SK-N-SH (cell line): ENCODE measurements around the gene THSD4. TPM values are rescaled to one million over a fixed set of nuclear protein-coding genes. Genes with fewer than 3 reads are reported as not detected.

Experiments
- CTCF ChIA-PET: fragments of 300-600, 350-600 bp; formaldehyde crosslinking; extraction: SDS; loops from one replicate; lab custom pipeline; 2021; lab: Yijun Ruan, JAX
- POLR2A ChIA-PET: fragments of 350-600 bp; sonication (Branson Sonifier 250); formaldehyde crosslinking; extraction: SDS; loops from one replicate; lab custom pipeline; 2020; ENCODE audit warnings: antibody characterized with exemption, inconsistent platforms; lab: Yijun Ruan, JAX
- DNase-seq: peaks from one replicate; pipeline ENCODE4 v3.0.0; 2012
- H2AFZ ChIP-seq: fragments of 200-600 bp; sonication (generic); 2 replicates; pipeline ENCODE4 v1.8.1; 2016; ENCODE audit warnings: antibody characterized with exemption, mild to moderate bottlenecking, low read depth
- H3F3A ChIP-seq: fragments of 200-600 bp; sonication (generic); replicated peaks from 2 replicates; pipeline ENCODE3; 2016; ENCODE audit warnings: antibody characterized with exemption, mild to moderate bottlenecking; ENCODE audit not compliant: insufficient read depth
- H3K27ac ChIP-seq, 2 experiments: fragments of 200-500 bp in 1 of 2; fragments of 200-600 bp in 1 of 2; sonication (Bioruptor generic) in 1 of 2; sonication (generic), shearing (Covaris generic) in 1 of 2; 2 replicates each; pipeline versions ENCODE4 v1.5.1 to v1.6.1; 2014 to 2016; ENCODE audit warnings: low read depth in 2 of 2, inconsistent platforms in 1 of 2, low read length in 1 of 2, mild to moderate bottlenecking in 1 of 2, mixed read lengths in 1 of 2
- H3K27me3 ChIP-seq: fragments of 200-600 bp; sonication (generic), shearing (Covaris generic); 2 replicates; pipeline ENCODE4 v1.6.1; 2016; ENCODE audit warnings: mixed run types; ENCODE audit not compliant: insufficient read depth
- H3K36me3 ChIP-seq, 2 experiments: fragments of 200-500 bp in 1 of 2; fragments of 200-600 bp in 1 of 2; sonication (Bioruptor generic) in 1 of 2; sonication (generic) in 1 of 2; replicated peaks in 1 of 2; 2 replicates each; pipeline versions ENCODE3 to v1.5.1; 2014 to 2016; ENCODE audit warnings: low read length in 1 of 2, mild to moderate bottlenecking in 1 of 2; ENCODE audit not compliant: insufficient read depth in 2 of 2, control insufficient read depth in 1 of 2
- H3K4me1 ChIP-seq, 2 experiments: fragments of 200-500 bp in 1 of 2; fragments of 200-600 bp in 1 of 2; sonication (Bioruptor generic) in 1 of 2; sonication (generic), shearing (Covaris generic) in 1 of 2; 2 replicates each; pipeline versions ENCODE4 v1.5.1 to v1.6.1; 2014 to 2016; ENCODE audit warnings: low read depth in 1 of 2, low read length in 1 of 2, mixed run types in 1 of 2; ENCODE audit not compliant: insufficient read depth in 2 of 2, control insufficient read depth in 1 of 2
- H3K4me2 ChIP-seq: fragments of 200-600 bp; sonication (generic), shearing (Covaris generic); 2 replicates; pipeline ENCODE4 v1.6.1; 2017; ENCODE audit warnings: mixed run types
- H3K4me3 ChIP-seq, 2 experiments: fragments of 200-500 bp in 1 of 2; fragments of 200-600 bp in 1 of 2; sonication (Bioruptor generic) in 1 of 2; sonication (generic), shearing (Covaris generic) in 1 of 2; 2 replicates each; pipeline versions ENCODE4 v1.5.1 to v1.8.1; 2014 to 2016; ENCODE audit warnings: low read depth in 2 of 2, inconsistent platforms in 1 of 2, low read length in 1 of 2, mild to moderate bottlenecking in 1 of 2, mixed read lengths in 1 of 2, moderate library complexity in 1 of 2
- H3K79me2 ChIP-seq: fragments of 200-600 bp; sonication (generic); 2 replicates; pipeline ENCODE4 v1.8.1; 2017; ENCODE audit warnings: mild to moderate bottlenecking; ENCODE audit not compliant: insufficient read depth
- H3K9ac ChIP-seq: fragments of 200-600 bp; sonication (generic); 2 replicates; pipeline ENCODE4 v1.6.1; 2017; ENCODE audit warnings: mixed run types
- H3K9me2 ChIP-seq: fragments of 200-600 bp; sonication (generic); 2 replicates; pipeline ENCODE4 v1.6.1; 2017; ENCODE audit warnings: mixed run types
- H3K9me3 ChIP-seq: fragments of 200-600 bp; sonication (generic); 2 replicates; pipeline ENCODE4 v1.6.1; 2017; ENCODE audit warnings: mixed run types, mild to moderate bottlenecking, moderate library complexity
- H4K20me1 ChIP-seq: fragments of 200-600 bp; sonication (generic); 2 replicates; pipeline ENCODE4 v1.6.1; 2017; ENCODE audit warnings: mild to moderate bottlenecking, mixed run types; ENCODE audit not compliant: insufficient read depth
- CHD2 ChIP-seq: fragments of 150-350 bp; IDR thresholded peaks from 2 replicates; pipeline ENCODE4 v1.6.1; 2018; ENCODE audit warnings: low read length; ENCODE audit not compliant: partially characterized antibody
- ELF1 ChIP-seq: IDR thresholded peaks from 2 replicates; pipeline ENCODE4 v1.4.0; 2012
- EP300 ChIP-seq, 2 experiments: IDR thresholded peaks; 2 replicates each; pipeline versions ENCODE4 v1.4.0 to v1.6.1; 2012; ENCODE audit warnings: borderline replicate concordance in 1 of 2, low read depth in 1 of 2, low read length in 1 of 2
- FOSL2 ChIP-seq: IDR thresholded peaks from 2 replicates; pipeline ENCODE4 v1.4.0; 2012; ENCODE audit warnings: low read depth, mild to moderate bottlenecking, moderate library complexity, borderline replicate concordance
- FOXJ3 ChIP-seq: sonication (generic); formaldehyde crosslinking; IDR thresholded peaks from 2 replicates; pipeline ENCODE4 v1.5.1; 2020; ENCODE audit warnings: mild to moderate bottlenecking, missing genetic modification reagents
- FOXM1 ChIP-seq: IDR thresholded peaks from 2 replicates; pipeline ENCODE4 v1.4.0; 2012; ENCODE audit warnings: low read depth, mild to moderate bottlenecking
- GATA2 ChIP-seq: sonication (generic); formaldehyde crosslinking; IDR thresholded peaks from 2 replicates; pipeline ENCODE4 v1.5.0; 2020; ENCODE audit warnings: mild to moderate bottlenecking, missing genetic modification reagents
- IRF3 ChIP-seq: fragments of 150-350 bp; IDR thresholded peaks from 2 replicates; pipeline ENCODE4 v1.6.1; 2016; ENCODE audit warnings: mild to moderate bottlenecking, low read depth, low read length
- MEF2A ChIP-seq: IDR thresholded peaks from 2 replicates; pipeline ENCODE4 v1.4.0; 2012; ENCODE audit warnings: low read depth, borderline replicate concordance
- MXI1 ChIP-seq: IDR thresholded peaks from 2 replicates; pipeline ENCODE4 v1.6.1; 2012; ENCODE audit warnings: mild to moderate bottlenecking, low read depth, low read length, improper control_type of control experiment
- NFIC ChIP-seq: IDR thresholded peaks from 2 replicates; pipeline ENCODE4 v1.4.0; 2012; ENCODE audit warnings: borderline replicate concordance
- POLR2AphosphoS5 ChIP-seq: IDR thresholded peaks from 2 replicates; pipeline ENCODE4 v1.6.1; 2012; ENCODE audit warnings: low read depth, low read length
- RAD21 ChIP-seq: IDR thresholded peaks from 2 replicates; pipeline ENCODE4 v1.6.1; 2012; ENCODE audit warnings: mild to moderate bottlenecking, low read length
- RCOR1 ChIP-seq: fragments of 150-350 bp; IDR thresholded peaks from 2 replicates; pipeline ENCODE4 v1.6.1; 2017; ENCODE audit warnings: antibody characterized with exemption, low read length
- TCF12 ChIP-seq: IDR thresholded peaks from 2 replicates; pipeline ENCODE4 v1.4.0; 2012
- USF1 ChIP-seq: IDR thresholded peaks from 2 replicates; pipeline ENCODE4 v1.4.0; 2012; ENCODE audit warnings: low read depth, borderline replicate concordance
- WGBS: methylation state at CpG from one replicate; pipeline ENCODE4 v1.1.6; 2017; ENCODE audit warnings: low lambda C conversion rate; 5-methylcytosine and 5-hydroxymethylcytosine counted together
- polyA plus RNA-seq, 3 experiments: library from polyadenylated mRNA; depleted of rRNA; stranded (reverse); fragments of >200 nt; gene quantifications; 2 replicates each; pipeline ENCODE4 v1.2.3, GENCODE V29; 2012

THSD4 gene
- polyA plus RNA-seq, 1 of the 3 experiments (the other 2 are of a cell fraction): 79.1 TPM

- no peaks in the 10 kb centered on the region for H3K79me2 ChIP-seq
- H3K9ac ChIP-seq: no peak overlapping the region
- H3K27ac ChIP-seq: no peak overlapping the region
- H3K27me3 ChIP-seq: no peaks in the 10 kb centered on the region
- WGBS: 95% methylated on average over 3 of the region's 3 CpGs
- TF ChIP-seq FOXM1: no peak
- TF ChIP-seq FOXJ3 (CRISPR knock-in tag): no peak
- no peak for TF ChIP-seq MEF2A
- no peak for TF ChIP-seq GATA2
- no peak for TF ChIP-seq RAD21
- TF ChIP-seq FOSL2: no peak
- TF ChIP-seq USF1: no peak
- TF ChIP-seq POLR2AphosphoS5: no peak
- TF ChIP-seq IRF3: no peak
- TF ChIP-seq RCOR1: no peak
- no peak for TF ChIP-seq CHD2
- no peak for TF ChIP-seq EP300 (IDR thresholded peaks at IDR 0.05; ENCODE audit: borderline replicate concordance in 1 of 2, low read depth in 1 of 2, low read length in 1 of 2)
- no peak for TF ChIP-seq MXI1
- no peak for TF ChIP-seq ELF1
- TF ChIP-seq, all 33 proteins: peak for 0
- POLR2A ChIA-PET: interaction anchor here (0.6 kb wide), 1 partner anchor 1999 kb away, joined by 3 read pairs; no protein-coding TSS in a partner anchor
- no peak for DNase-seq
- H2AFZ ChIP-seq: no peak overlapping the region
- CTCF ChIA-PET: interaction anchor here (1.1 to 1.2 kb wide), 2 partner anchors 21 to 25 kb away, joined by 3 to 6 read pairs; no protein-coding TSS in a partner anchor
- H3K9me2 ChIP-seq: no peaks in the 10 kb centered on the region
- H3K4me1 ChIP-seq: peaks cover 0 to 5% of the 10 kb centered on the region in 2 experiments; a peak in 2 of 4 replicates
- no peaks in the 10 kb centered on the region for H3K36me3 ChIP-seq
- no peaks in the 10 kb centered on the region for H3F3A ChIP-seq
- H4K20me1 ChIP-seq: no peaks in the 10 kb centered on the region
- no peaks in the 10 kb centered on the region for H3K9me3 ChIP-seq
- H3K4me3 ChIP-seq: no peak overlapping the region
- no peak overlapping the region for H3K4me2 ChIP-seq
Observed at GRCh38 chr15:71597126-71597525, 481.9 kb downstream of the THSD4 start.

DNA sequence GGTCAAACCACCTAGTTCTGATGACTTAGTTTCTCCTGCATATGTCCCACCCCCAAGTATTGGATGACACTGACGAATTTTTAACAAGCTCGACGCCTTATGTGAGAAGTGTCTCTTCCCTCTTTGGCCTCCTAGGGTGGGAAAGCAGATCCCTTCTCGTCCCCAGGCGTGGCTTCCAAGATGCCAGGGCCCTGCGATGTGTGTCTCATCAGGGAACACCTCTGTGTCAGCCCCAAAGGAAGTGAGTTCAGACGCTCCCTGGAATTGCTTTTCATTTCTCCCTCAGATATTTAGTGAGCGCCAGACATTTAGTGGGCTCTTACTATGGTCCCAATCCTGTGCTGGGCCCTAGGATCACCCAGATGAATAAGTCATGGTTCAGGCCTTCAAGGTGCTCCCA, 482.4 kb downstream of the THSD4 start:
- H4K20me1 ChIP-seq: no peaks in the 10 kb centered on the region
- H3K9me3 ChIP-seq: no peaks in the 10 kb centered on the region
- H3K36me3 ChIP-seq: no peaks in the 10 kb centered on the region
- DNase-seq: no peak
- no peak overlapping the region for H3K4me2 ChIP-seq
- no peaks in the 10 kb centered on the region for H3F3A ChIP-seq
- no peaks in the 10 kb centered on the region for H3K79me2 ChIP-seq
- no peak overlapping the region for H2AFZ ChIP-seq
- H3K9me2 ChIP-seq: no peaks in the 10 kb centered on the region
- TF ChIP-seq ELF1 (no peak), TCF12 (no peak), NFIC (no peak), FOXM1 (no peak), RAD21 (no peak)
- 97% methylated on average over 8 of the region's 8 CpGs for WGBS
- H3K27me3 ChIP-seq: no peaks in the 10 kb centered on the region
- ChIA-PET POLR2A (no interaction called here), CTCF (interaction anchor here (1.1 to 1.2 kb wide), 2 partner anchors 22 to 25 kb away, joined by 3 to 6 read pairs; no protein-coding TSS in a partner anchor)
- H3K4me1 ChIP-seq: peaks cover 0 to 5% of the 10 kb centered on the region in 2 experiments; a peak in 2 of 4 replicates
- no peak overlapping the region for H3K4me3 ChIP-seq
- no peak overlapping the region for H3K9ac ChIP-seq
- no peak overlapping the region for H3K27ac ChIP-seq
